Midbrain (tissue), 1 donor: ENCODE measurements around the gene CCNB3.
"Not testable (repeated sequence)": the region's sequence is repeated elsewhere in the genome, so short reads cannot be mapped to it uniquely, and the experiment has no call there.

Experiments
- DNase-seq: peaks from one replicate; lab custom pipeline; 2025; lab: John Stamatoyannopoulos, UW

CCNB3 gene, protein sequence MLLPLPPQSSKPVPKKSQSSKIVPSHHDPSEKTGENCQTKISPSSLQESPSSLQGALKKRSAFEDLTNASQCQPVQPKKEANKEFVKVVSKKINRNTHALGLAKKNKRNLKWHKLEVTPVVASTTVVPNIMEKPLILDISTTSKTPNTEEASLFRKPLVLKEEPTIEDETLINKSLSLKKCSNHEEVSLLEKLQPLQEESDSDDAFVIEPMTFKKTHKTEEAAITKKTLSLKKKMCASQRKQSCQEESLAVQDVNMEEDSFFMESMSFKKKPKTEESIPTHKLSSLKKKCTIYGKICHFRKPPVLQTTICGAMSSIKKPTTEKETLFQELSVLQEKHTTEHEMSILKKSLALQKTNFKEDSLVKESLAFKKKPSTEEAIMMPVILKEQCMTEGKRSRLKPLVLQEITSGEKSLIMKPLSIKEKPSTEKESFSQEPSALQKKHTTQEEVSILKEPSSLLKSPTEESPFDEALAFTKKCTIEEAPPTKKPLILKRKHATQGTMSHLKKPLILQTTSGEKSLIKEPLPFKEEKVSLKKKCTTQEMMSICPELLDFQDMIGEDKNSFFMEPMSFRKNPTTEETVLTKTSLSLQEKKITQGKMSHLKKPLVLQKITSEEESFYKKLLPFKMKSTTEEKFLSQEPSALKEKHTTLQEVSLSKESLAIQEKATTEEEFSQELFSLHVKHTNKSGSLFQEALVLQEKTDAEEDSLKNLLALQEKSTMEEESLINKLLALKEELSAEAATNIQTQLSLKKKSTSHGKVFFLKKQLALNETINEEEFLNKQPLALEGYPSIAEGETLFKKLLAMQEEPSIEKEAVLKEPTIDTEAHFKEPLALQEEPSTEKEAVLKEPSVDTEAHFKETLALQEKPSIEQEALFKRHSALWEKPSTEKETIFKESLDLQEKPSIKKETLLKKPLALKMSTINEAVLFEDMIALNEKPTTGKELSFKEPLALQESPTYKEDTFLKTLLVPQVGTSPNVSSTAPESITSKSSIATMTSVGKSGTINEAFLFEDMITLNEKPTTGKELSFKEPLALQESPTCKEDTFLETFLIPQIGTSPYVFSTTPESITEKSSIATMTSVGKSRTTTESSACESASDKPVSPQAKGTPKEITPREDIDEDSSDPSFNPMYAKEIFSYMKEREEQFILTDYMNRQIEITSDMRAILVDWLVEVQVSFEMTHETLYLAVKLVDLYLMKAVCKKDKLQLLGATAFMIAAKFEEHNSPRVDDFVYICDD (N-terminal part only)

DNA sequence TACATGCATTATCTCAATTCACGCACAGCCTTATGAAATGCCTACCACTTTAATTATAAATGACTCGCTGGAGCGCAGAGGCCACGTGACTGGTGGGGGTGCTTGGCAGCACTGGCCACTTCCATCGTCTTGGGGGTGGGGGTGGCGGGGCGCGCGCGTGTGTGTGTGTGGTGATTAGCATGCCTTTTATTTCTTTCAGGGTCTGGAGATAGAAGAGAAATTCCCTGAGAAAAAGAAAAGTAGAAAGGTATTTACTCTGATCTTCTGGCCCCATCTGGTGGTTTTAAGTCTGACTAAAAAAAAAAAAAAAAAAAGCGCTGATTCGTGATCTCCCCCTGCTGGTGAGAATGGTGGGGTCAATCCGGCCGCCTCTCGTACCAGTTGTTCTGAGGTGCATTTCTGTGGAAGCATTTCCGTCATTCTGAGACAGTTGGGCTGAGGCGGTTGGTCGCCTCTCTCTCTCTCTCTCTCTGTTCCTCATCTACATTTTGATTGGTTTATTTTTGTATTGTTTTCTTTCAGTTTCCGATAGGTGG is at the start of gene CCNB3:
TSS of gene CCNB3 (plus strand) at position 402 of the 536 bp plus-strand sequence. CDS start 80,399 bp downstream, outside the sequence.
- peak; percentile 71 for DNase-seq

GRCh38 chrX:50157545-50158135 is 46.9 kb upstream of the CCNB3 start:
- no peak for DNase-seq

DNA sequence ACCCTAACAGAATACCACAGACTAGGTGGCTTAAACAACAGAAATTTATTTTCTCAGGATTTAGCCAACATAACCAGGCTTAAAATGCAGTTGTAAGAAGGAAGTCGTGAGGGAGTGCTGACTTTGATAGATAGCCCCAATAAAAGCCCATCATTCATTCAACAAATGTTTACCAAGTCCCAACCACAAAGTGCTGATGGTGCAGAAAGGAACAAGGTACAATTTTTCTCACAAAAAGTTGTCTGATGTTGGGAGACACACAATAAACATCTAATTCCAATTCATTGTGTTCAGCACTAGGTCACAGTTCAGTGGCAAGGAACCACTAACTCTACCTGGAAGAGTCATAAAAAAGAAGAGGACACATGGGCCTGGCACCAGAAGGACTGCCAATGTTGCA is 46.0 kb upstream of the CCNB3 start:
- DNase-seq, result no peak

GRCh38 chrX:50161127-50161526 is 43.4 kb upstream of the CCNB3 start:
- DNase-seq, result no peak

- DNase-seq, result no peak
Measured at GRCh38 chrX:50165727-50166126, 38.8 kb upstream of the CCNB3 start.

- DNase-seq, result no peak
Measured at GRCh38 chrX:50167366-50167765, 37.2 kb upstream of the CCNB3 start.

GRCh38 chrX:50168241-50168687 is 36.3 kb upstream of the CCNB3 start:
- DNase-seq, result no peak

GRCh38 chrX:50169717-50170116 is 34.8 kb upstream of the CCNB3 start:
- DNase-seq, result no peak

- DNase-seq, result no peak
Measured at GRCh38 chrX:50180073-50180940, 24.3 kb upstream of the CCNB3 start.

GRCh38 chrX:50183891-50184290 is 20.7 kb upstream of the CCNB3 start:
- no peak for DNase-seq

GRCh38 chrX:50188859-50189600 is 15.5 kb upstream of the CCNB3 start:
- DNase-seq, result no peak

- no peak for DNase-seq
Measured at GRCh38 chrX:50198348-50198747, 6.2 kb upstream of the CCNB3 start.

- DNase-seq, result no peak
Measured at GRCh38 chrX:50200907-50201306, 3.7 kb upstream of the CCNB3 start, which contains the start of gene AKAP4. TSS of gene AKAP4 (minus strand) at chrX:50201007. CDS start at chrX:50200889, 118 bp downstream.

DNA sequence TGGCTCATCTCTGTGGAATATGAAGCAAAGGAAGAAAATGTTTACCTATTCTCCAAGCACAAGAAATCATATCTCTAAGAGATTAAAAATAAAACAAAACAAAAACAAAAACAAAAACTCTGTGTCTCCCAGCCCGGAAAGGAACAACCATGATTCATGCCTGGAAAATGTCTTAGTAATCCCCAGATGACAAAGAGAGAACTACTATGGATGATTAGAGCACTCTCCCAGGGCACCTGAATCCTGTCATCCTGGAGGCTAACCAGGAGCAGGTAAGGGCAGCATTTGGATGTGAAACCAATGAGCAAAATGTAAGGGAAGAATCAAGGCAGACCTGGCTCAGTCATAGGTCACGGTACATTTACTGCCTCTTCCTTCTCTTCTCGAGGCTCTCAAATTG is 2.0 kb upstream of the CCNB3 start:
- no peak for DNase-seq

DNA sequence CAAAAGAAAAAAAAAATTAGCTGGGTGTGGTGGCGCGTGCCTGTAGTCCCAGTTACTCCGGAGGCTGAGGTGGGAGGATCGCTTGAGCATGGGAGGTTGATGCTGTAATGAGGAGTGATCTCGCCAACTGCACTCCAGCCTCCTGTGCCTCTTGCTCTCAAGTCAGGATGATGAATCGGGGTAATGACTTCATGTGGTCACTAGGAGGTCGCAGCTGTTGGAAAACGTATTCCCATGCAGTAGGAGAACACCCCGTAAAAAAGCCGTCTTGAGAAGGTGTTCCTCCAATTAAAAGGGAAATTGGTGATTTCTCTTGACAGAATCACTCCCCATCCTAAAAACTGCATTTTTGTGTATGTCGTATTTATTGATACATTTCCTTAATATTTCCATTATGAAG is 2.2 kb downstream of the CCNB3 start:
- DNase-seq, result no peak

DNA sequence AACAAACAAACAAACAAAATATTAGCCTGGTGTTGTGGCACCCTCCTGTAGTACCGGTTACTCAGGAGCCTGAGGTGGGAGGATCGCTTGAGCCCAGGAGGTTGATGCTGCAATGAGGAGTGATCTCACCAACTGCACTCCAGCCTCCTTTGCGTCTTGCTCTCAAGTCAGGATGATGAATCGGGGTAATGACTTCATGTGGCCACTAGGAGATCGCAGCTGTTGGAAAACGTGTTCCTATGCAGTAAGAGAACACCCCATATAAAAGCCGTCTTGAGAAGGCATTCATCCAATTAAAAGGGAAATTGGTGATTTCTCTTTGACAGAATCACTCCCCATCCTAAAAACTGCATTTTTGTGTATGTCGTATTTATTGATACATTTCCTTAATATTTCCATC is 6.9 kb downstream of the CCNB3 start:
- no peak for DNase-seq

- no peak for DNase-seq
Measured at GRCh38 chrX:50281253-50281652, 76.7 kb downstream of the CCNB3 start.

DNA sequence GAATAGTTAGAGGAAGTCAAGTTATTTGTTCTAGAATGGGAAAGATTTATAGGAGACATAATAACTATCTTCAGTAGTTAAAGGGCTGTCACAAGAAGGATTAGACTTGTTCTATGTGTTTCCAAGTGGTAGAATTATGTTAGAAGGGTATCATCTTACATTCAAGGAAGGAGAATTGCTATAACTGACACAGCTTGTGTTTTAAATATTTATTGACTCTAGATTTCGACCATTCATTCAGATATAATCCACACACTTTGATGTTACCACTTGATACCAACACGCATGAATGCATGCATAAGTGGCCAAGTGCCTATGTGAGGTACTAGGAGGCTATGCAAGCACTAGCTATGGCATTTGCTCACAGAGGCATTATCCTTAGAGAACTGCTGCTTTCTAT is 122.7 kb downstream of the CCNB3 start:
- DNase-seq, result no peak

- not testable (repeated sequence) for DNase-seq
Measured at GRCh38 chrX:50332668-50333067, 128.1 kb downstream of the CCNB3 start.

DNA sequence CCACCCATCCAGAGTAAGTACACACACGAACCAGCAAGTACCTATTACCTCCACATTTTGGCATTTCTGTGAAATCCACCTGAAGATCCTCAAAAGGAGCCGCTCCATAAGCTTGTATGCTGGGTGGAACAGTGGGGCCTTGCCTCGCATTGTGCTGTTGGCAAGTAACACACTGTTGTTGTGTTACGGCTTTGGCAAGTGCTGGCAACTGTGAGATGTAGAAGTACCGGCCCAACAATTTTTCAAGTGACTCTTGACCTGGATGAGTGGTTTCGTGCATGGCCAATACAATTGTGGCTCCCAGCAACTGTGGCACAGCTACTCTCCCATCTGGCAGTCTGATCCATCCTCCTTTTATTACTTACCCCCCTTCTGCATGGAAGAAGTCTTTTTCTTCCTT is 128.7 kb downstream of the CCNB3 start:
- DNase-seq, result no peak
